HG03378 (cell line): ENCODE data around the gene LARGE2.
"Not testable (repeated sequence)": the region's sequence is repeated elsewhere in the genome, so short reads cannot be mapped to it uniquely, and the experiment has no call there.

Source experiments
- ATAC-seq: cut with Tn5 transposase; IDR thresholded peaks from one replicate; pipeline ENCODE4 v1.9.1; 2021; ENCODE audit warnings: mild to moderate bottlenecking, moderate library complexity; ENCODE audit not compliant: unreplicated experiment

LARGE2 gene

GRCh38 chr11:45895553-45896259, 26.8 kb upstream of the LARGE2 start:
- ATAC-seq = no peak

- ATAC-seq = no peak
These were observed 26.0 kb upstream of the LARGE2 start for GRCh38 chr11:45896422-45896984.

DNA sequence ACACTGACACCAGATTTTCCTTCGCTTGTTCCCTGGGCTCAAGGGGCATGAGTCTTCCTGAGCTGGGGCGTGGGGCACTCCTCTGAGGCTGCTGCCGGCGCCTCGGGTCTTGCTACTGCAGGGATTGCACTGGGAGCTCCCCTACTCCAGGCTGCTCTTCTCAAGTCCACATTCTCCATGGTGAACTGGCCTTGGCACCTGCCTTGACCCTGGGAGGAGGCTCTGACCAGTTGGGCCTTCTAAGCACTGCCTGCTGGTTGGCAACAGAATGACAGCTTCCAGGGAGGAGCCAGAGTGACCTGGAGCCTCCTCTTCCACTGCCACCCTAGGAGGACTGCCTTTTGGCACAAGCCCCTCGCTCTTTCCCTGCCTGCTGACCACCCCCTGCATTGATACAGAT, 24.9 kb upstream of the LARGE2 start:
- ATAC-seq = no peak

DNA sequence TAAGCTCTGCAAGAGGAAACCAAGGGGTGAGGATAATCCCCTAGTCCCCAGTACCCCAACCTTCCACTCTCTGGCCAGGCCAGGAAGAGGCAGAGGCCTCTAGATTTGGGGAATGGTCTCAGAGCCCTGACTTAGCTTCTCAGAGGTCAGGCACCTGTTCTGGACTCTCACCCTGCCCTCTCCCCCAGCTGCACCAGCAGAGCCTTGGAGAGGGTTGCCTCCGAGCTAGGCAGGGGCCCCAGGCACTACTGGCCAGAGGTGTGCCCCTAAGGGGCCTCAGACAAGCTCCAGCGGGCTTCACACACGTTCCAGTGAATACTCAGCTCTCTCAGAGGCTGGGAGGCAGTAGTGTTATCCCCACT, 23.4 kb upstream of the LARGE2 start:
- ATAC-seq = no peak

GRCh38 chr11:45899448-45900174, 22.8 kb upstream of the LARGE2 start:
- no peak for ATAC-seq

DNA sequence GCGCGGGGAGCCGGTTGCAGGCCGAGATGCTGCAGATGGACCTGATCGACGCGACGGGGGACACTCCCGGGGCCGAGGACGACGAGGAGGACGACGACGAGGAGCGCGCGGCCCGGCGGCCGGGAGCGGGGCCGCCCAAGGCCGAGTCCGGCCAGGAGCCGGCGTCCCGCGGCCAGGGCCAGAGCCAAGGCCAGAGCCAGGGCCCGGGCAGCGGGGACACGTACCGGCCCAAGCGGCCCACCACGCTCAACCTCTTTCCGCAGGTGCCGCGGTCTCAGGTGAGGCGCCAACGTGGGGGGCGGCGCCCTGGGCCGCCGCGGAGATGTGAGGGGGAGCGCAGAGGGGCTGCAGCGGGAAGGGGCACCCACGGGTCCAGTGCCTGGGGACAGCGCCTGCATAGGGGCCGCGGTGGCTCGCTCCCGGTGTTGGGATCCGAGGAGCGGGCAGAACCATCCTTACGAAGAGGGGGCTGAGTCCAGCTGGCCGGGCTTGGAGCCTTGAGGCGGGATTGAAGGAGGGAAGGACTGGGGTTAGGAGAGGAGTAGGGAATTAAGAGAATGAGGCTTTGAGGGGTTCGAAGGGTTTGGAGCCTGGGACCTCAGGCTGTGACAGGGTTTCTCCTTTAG, 22.2 kb upstream of the LARGE2 start:
- not testable (repeated sequence) for ATAC-seq

- no peak for ATAC-seq
These were observed 21.4 kb upstream of the LARGE2 start for GRCh38 chr11:45900916-45901617.

- no peak for ATAC-seq
These were observed 20.8 kb upstream of the LARGE2 start for GRCh38 chr11:45901626-45902025.

GRCh38 chr11:45902452-45903380, 19.7 kb upstream of the LARGE2 start:
- no peak for ATAC-seq

DNA sequence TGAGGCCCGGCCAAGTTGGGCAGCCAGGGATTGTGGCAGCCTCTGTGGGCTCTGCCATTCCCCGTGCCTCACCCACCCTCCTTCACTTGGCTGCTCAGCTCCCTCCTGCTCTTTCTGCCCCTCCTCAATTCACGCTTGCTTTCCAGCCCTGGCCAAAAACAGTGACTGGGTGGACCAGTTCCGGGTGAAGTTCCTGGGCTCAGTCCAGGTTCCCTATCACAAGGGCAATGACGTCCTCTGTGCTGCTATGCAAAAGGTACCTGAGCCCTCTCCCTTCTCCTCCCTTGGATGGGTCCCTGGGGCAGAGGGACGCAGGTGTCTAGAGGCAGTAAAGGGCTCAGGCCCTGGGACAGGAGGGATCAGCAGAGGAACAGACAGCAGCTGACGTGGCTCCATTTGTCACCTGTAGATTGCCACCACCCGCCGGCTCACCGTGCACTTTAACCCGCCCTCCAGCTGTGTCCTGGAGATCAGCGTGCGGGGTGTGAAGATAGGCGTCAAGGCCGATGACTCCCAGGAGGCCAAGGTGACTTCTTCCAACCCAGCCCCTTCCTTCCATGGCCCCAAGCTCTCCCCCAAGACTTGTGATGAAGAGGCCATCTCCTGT, 18.0 kb upstream of the LARGE2 start:
- ATAC-seq = no peak

DNA sequence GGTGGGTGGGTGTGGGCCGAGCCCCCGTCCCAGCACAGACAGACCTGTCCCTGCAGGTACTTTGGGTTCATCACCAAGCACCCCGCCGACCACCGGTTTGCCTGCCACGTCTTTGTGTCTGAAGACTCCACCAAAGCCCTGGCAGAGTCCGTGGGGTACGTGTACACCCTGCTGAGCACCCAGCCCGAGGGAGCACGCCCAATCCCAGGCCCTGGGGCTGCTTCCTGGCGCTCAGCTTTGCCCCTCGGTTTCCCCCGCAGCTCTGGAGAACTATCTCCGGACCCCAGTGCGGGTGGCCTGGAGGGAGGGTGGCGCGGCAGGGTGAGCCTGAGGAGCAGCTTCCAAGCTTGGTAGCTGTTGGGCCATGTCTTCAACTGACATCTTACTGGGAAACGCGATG, 17.4 kb upstream of the LARGE2 start:
- ATAC-seq = no peak

DNA sequence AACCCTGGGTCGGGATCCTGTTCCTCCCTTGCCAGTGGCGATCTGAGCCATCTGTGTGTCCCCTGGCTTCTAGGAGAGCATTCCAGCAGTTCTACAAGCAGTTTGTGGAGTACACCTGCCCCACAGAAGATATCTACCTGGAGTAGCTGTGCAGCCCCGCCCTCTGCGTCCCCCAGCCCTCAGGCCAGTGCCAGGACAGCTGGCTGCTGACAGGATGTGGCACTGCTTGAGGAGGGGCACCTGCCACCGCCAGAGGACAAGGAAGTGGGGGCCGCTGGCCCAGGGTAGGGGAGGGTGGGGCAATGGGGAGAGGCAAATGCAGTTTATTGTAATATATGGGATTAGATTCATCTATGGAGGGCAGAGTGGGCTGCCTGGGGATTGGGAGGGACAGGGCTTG, 16.9 kb upstream of the LARGE2 start:
- not testable (repeated sequence) for ATAC-seq

GRCh38 chr11:45906096-45906682, 16.3 kb upstream of the LARGE2 start:
- no peak for ATAC-seq

DNA sequence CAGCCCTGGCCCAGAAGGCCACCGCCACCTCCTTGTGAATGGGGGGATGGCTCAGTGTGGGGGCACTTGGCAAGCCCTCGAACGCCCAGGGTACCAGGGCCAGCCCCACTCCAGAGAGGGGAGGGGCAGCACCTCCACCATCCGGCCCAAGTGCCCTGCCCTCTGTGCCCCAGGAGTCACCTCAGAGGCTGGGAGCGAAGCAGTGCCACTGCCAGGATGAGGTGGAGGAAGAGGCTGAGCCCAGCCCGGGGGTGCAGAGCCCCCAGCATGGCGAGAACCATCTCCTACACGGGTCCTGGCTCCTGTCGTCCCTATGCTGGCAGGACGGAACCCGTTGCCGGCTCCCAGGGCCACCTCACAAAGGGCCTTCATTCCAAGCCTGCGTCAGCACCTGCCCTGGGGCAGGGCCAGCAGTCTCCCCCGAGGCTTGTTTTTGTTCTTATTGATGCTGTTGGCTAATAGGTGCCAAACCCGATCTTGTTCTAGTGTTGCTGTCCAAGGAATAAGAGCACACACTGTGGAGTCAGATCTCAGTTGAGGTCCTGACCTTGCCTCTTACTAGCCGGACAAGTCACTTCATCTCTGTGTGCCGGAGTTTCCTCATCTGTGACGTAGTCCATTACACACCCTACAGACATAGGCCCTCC, 15.4 kb upstream of the LARGE2 start, which contains the start of gene FREY1:
FREY1 (minus strand) TSS at position 307 of the 647 bp plus-strand sequence; CDS start at position 281, 26 bp downstream.
- no peak for ATAC-seq

DNA sequence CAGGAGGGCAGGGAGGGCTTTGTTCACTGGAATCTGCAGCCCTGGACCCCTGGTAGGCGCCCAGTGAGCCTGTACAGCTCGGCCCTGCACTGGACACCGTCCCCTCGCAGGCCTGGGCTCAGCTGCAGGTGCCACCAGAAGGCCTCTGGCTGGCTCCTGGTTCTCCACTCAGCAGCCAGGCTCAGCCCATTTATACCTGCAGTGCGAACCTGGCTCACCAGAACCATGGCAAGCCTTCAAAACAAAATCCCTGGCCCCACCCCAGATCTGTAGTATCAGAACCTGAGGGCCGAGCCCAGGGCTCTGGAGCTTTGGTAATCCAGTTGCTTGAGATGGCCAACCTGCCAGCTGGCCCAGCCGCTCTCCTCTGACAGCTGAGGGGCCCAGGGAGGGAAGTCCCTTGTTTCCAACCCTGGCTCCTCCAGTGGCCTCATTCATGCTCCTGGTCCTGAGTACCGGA, 14.5 kb upstream of the LARGE2 start:
- ATAC-seq = no peak

DNA sequence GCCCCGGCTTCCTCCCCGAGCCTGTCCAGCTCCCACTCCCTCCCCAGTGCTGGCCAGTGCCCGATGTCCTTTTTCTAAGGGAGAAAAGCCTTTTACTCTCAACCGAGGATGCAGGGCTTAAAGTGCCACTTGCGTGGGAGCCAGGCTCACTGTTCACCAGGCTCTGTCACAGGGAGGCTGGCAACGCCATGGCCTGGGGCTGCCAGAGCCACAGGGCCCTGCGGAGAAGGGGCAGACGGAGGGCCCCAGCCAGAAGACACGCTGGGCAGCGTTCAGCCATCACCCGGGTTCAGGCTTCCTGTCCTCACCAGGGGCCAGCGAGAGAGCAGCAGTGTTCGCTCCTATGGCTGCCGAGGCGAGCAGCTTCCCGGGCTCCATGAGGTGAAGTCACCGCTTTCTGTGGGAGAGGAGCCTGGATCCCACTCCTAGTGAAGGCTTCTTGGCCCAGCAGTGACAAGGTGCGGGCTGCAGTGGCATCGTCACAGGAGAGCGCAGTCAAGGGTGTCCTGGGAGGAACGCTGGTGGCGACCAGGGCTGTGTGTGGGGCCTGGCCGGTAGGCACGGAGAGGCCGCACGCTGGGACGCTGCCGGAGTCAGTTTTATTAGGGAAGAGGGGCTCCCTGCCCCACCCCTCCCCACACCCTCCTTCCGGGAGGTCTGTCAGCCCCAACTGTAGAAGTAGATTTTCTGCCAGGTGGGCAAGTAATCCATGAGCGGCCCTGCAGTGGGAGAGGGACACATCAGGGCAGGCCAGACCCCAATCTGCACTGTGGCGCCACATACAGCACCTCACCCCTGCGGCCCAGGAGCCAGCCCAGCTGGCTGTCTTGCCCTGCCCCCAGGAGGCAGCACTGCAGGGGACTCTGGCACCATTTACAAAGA, 12.6 kb upstream of the LARGE2 start:
- ATAC-seq = no peak

- ATAC-seq = no peak
These were observed 11.8 kb upstream of the LARGE2 start for GRCh38 chr11:45910623-45911022.

DNA sequence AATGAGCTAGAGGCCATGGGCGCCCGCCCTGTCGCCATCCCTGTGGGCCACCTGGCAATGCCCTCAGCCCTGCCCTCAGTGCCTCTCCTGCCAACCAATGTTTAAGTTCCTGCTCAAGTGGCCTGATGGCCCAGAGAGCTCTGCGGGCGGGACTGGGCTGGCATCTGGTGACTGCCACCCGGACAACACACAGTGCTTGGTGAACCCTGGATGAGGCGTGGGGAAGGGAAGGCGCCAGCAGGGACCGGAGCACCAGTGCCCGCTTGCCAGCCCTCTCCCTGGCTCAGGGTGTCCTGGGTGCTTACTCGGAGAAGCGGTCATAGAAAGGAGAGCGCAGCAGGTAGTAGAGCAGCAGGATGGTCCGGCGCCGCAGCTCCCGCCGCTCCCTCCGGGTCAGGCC, 8.9 kb upstream of the LARGE2 start:
- ATAC-seq = no peak
